ENCODE data around the gene FOXL1.

FOXL1 gene

DNA sequence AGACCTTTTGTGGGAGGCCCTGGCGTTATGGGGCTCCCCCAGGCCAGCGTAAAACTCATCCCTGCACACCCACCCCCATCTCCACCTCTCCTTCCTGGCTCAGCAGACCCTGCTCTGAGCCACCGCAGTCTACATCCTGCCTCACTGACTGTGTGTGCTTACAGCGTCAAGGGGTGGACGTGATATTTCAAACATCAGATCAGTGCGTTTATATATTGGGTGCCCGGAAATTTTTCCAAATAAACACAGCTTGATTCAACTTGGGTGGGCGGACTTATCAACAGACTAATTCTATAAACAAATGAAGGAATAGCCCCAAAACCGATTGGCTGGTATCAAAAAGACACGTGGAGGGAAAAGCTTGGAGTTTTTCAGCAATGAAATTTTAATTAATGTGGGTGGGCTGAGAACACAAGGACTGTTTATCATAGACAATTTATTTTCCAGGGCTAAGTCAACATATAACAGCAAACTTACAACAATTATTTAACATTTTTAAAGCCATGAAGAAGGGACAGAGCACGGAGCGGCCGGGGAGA is at the start of gene FOXL1:
TSS of gene FOXL1 (plus strand) at position 489 of the 539 bp plus-strand sequence. CDS start 175 bp downstream, outside the sequence.
- DNase-seq: no peak

GRCh38 chr16:86529160-86529559 is 49.2 kb upstream of the FOXL1 start:
- no peak for DNase-seq

GRCh38 chr16:86530251-86531190 is 47.8 kb upstream of the FOXL1 start:
- no peak for DNase-seq

- no peak for DNase-seq
These were observed 47.2 kb upstream of the FOXL1 start for GRCh38 chr16:86531191-86531545.

DNA sequence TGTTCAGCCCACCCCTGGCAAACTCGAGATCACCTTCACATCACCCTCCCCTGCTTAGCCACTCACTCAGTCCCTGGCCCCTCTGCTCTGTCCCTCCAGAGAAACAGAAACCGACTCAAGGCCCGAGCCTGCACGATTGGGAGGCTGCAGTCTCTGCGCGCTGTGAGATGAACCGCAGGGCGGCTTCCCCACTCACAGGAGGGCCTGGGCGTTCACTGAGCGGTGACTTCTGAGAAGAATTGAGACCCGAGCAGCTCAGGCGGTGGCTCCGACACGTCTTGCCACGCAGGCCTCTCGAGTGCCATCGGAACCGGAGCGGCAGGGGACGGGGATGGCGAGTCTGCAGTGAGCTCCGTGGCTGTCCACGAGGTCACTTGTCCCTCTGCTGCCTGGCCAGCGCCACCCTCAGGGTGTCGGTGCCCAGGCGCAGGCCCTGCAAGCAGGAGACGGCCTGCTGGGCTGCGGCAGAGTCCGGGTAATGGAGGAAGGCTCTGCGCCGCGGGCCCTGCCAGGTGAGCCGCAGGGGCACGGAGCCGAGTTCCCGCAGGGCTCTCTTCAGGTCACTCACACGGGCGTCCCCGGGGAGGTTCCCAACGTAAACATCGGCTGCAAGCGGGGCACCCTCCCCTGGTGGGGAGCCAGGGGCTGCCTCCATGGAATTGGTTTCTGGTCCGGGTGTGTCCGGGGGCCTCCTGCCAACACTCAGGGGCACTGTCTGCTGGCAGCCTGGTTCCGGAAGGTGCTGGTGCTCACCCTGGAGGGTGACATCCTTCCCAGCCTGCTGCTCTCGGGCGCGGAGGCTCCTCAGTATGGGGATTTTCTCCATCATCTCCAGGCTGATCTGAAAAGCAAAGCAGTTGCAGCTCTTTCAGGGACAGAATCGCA is 46.5 kb upstream of the FOXL1 start:
- no peak for DNase-seq

DNA sequence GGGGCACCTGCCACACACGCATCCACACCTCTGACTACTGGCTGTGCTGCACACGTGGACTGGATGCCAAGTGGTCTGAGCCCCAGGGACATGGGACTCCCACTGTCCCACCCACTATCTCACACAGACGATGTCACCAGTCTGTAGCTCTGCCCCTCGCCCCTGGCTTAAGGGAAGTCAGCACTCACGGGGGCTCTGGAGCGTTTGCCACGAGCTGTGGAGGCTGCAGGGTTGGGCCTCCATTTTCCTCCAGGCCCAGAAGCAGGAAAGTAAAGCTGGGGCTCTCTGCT is 45.9 kb upstream of the FOXL1 start:
- DNase-seq: no peak

- no peak for DNase-seq
These were observed 45.3 kb upstream of the FOXL1 start for GRCh38 chr16:86533076-86533475.

DNA sequence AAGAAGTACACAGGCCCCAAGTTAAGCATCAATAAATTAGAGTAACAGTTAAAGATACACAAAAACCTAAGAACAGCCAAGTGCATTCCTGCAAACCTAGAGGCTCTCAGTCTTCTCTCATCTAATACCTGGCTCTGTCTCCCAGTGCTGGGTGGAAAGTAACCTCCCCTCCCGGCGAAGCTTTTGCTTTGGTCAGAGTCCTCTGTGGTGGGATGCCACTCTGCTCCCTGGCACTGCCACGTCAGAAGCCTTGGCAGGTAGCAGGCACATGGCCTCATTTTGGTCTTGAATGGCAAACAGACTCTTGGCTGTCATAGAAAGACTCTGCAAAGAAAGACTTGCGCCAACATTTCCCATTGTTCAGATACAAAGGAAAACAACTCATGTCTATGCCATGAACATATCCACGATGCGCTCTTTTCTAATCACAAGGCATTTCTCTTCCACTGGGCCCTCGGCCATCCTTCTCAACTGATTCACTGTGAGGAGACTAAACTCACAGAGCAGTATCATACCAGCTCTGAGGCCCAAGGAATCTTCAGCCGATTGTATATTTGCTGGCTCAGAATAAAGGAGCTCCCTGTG is 44.5 kb upstream of the FOXL1 start:
- no peak for DNase-seq

GRCh38 chr16:86534779-86535615 is 43.4 kb upstream of the FOXL1 start:
- DNase-seq: no peak

GRCh38 chr16:86536621-86537020 is 41.7 kb upstream of the FOXL1 start:
- DNase-seq: no peak

GRCh38 chr16:86537486-86537885 is 40.9 kb upstream of the FOXL1 start:
- DNase-seq: no peak

- no peak for DNase-seq
These were observed 40.1 kb upstream of the FOXL1 start for GRCh38 chr16:86538196-86538780.

GRCh38 chr16:86540894-86541293 is 37.5 kb upstream of the FOXL1 start:
- DNase-seq: no peak

DNA sequence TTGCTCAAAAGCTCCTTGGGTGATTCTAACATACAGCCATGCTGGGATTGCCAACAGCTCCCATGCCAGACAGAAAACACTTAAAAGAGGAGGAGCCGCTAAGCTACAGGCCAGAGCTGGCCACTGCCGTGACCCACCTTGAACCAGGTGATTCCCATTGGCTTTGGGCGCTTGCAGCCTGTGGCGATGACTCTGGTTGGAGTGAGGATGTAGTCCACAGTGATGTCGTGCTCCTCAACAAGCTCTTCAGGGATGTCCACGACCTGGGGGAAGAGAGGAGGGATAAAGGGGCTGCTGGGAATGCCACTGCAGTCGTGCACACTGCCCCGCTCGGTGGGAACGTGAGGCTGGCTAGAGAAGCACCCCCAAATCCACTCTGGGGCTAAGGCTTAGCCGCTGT is 36.8 kb upstream of the FOXL1 start:
- no peak for DNase-seq

DNA sequence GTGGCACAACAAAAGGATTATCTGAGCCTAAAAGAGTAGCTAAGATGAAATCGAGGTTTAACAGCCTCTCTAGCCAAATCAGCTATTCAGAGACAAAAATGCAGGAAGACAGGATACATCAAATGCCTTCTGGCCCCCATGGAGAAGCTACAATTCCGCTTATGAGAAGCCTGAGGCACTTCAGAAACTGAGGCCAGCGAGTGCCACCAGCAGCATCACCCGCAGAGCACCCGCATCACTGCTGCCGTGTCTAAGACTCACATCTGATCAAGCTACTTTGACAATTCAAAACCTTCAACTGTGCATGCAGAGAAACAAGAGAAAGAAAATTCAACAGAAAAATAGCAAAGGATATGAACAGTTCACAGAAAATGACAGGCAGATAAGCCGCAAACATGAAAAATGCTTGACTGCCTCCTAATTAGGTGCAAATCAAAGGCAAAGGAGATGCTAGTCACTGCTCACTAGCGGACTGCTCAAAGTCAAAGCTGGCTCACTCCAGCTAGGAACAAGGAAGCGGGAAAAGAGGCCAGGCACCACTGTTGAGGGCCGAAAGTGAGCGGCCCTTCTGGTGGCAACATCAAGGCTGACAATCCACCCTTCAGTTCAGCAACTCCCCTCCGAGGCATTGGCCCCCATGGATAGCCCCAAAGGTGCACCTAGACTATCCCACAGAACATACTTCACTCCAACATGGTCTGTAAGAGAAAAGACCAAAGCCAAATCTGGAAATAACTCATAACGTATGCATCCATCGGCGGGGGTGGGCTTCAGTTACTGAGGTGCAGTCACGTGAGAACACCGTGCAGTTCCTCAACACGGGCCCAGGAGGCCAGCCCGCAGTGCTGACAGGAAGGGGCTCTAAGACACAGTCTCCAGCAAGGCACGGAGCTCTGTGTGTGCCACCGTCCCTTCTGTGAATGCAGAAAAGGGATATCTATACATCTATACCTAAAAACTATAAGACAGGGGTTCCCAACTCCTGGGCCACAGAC is 35.3 kb upstream of the FOXL1 start:
- no peak for DNase-seq

- no peak for DNase-seq
These were observed 32.9 kb upstream of the FOXL1 start for GRCh38 chr16:86545481-86545880.

- DNase-seq: no peak
These were observed 32.3 kb upstream of the FOXL1 start for GRCh38 chr16:86545954-86546637.

DNA sequence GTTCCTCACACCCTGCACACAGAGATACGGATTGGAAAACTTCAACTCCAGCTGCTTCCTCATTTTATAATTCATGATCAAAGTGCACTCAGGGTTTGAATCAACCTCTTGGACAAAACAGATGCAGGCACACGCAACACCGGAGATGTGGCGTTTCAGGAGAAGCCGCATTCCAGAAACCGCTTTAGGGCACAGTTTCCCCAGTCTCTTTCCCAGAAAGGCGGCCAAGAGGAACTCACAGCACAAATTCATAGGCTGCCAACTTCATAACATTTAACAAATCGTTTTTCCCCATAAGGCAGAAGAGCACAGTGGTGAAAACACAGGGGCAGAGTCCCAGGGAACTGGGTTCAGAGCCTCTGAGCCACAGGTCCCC is 31.7 kb upstream of the FOXL1 start:
- DNase-seq: no peak

GRCh38 chr16:86547286-86547685 is 31.1 kb upstream of the FOXL1 start:
- no peak for DNase-seq
